GM12891 (cell line): ENCODE results near the gene CNTROB.

Source experiments
- PAX5 ChIP-seq: IDR thresholded peaks from 2 replicates; pipeline ENCODE4 v1.6.1; 2011; ENCODE audit warnings: low read length, moderate library complexity, mild to moderate bottlenecking; ENCODE audit not compliant: insufficient read depth, severe bottlenecking
- POLR2A ChIP-seq: IDR thresholded peaks from 2 replicates; pipeline ENCODE4 v1.6.1; 2011; ENCODE audit warnings: low read depth, low read length, control low read depth
- POLR2AphosphoS5 ChIP-seq: IDR thresholded peaks from 2 replicates; pipeline ENCODE4 v1.6.1; 2011; ENCODE audit warnings: low read depth, low read length, control low read depth
- POU2F2 ChIP-seq: IDR thresholded peaks from 2 replicates; pipeline ENCODE4 v1.6.1; 2011; ENCODE audit warnings: low read depth, mild to moderate bottlenecking, control low read depth, low read length, moderate library complexity
- SPI1 ChIP-seq: IDR thresholded peaks from 2 replicates; pipeline ENCODE4 v1.6.1; 2011; ENCODE audit warnings: low read depth, low read length, control low read depth
- TAF1 ChIP-seq: IDR thresholded peaks from 2 replicates; pipeline ENCODE4 v1.6.1; 2011; ENCODE audit warnings: low read depth, low read length, control low read depth

GRCh38 chr17:7943291-7943690 is 11.3 kb downstream of the CNTROB start:
- no peak for TF ChIP-seq POLR2A
- no peak for TF ChIP-seq POLR2AphosphoS5
- TF ChIP-seq SPI1 = no peak
- TF ChIP-seq TAF1 = no peak
- no peak for TF ChIP-seq POU2F2
- TF ChIP-seq PAX5 = no peak
